C4-2B (cell line): ENCODE data around the gene ZNF423.

ENCODE experiments used
- ZFX ChIP-seq: fragments of 450-650 bp; IDR thresholded peaks from 2 replicates; pipeline ENCODE4 v1.6.1; 2017
- TF ChIP-seq, protein P1 (sequence below): fragments of 450-650 bp; conservative IDR thresholded peaks from 2 replicates; pipeline ENCODE4 v1.5.1; 2017; ENCODE audit warnings: mild to moderate bottlenecking

DNA sequence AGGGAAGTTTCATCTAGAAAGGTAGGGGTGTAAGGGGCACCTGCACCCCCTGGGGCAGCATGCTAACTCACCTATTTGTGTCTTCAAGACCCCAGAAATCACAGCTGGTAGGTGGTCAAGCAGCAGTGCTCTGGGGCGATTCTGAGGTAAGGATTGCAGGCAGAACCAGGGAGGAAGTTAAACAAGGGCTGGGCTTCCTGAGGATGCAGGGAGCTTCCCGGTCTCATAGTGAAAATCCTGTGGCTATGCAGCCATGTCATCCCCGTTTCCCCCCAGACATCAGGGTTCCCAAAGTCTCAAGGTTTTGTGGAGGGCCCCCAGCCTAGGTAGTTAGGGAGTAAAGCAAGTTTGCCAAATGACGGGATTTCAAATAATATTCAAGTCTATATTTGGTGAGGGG lies 403.8 kb downstream of the ZNF423 start:
- TF ChIP-seq, protein P1, sequence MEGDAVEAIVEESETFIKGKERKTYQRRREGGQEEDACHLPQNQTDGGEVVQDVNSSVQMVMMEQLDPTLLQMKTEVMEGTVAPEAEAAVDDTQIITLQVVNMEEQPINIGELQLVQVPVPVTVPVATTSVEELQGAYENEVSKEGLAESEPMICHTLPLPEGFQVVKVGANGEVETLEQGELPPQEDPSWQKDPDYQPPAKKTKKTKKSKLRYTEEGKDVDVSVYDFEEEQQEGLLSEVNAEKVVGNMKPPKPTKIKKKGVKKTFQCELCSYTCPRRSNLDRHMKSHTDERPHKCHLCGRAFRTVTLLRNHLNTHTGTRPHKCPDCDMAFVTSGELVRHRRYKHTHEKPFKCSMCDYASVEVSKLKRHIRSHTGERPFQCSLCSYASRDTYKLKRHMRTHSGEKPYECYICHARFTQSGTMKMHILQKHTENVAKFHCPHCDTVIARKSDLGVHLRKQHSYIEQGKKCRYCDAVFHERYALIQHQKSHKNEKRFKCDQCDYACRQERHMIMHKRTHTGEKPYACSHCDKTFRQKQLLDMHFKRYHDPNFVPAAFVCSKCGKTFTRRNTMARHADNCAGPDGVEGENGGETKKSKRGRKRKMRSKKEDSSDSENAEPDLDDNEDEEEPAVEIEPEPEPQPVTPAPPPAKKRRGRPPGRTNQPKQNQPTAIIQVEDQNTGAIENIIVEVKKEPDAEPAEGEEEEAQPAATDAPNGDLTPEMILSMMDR, result no peak
- no peak for TF ChIP-seq ZFX
